SK-N-MC (cell line): Measurements from ENCODE around the gene TMEM184C.

ENCODE experiments used
- DNase-seq: peaks from one replicate; pipeline ENCODE4 v3.0.0-alpha.2; 2011; ENCODE audit warnings: low read depth, low spot score
- H3K27ac ChIP-seq: fragments of 200-600 bp; sonication (generic); 2 replicates; pipeline ENCODE4 v1.5.1; 2016; ENCODE audit warnings: mixed run types
- H3K36me3 ChIP-seq: fragments of 200-600 bp; sonication (generic); 2 replicates; pipeline ENCODE4 v1.6.1; 2017; ENCODE audit warnings: antibody characterized with exemption, low read length, mixed read lengths; ENCODE audit not compliant: insufficient read depth
- H3K4me3 ChIP-seq: fragments of 200-600 bp; sonication (generic); 2 replicates; pipeline ENCODE4 v1.5.1; 2016
- H3K9ac ChIP-seq: fragments of 200-600 bp; sonication (generic); 2 replicates; pipeline ENCODE4 v1.8.0; 2017; ENCODE audit warnings: mixed run types, mixed read lengths; ENCODE audit not compliant: insufficient read length
- H3K9me3 ChIP-seq: fragments of 200-600 bp; sonication (generic); 2 replicates; pipeline ENCODE4 v1.6.1; 2017; ENCODE audit warnings: low read depth, mild to moderate bottlenecking, antibody characterized with exemption, low read length, moderate library complexity, mixed read lengths
- EZH2 ChIP-seq: fragments of 200-600 bp; sonication (generic); IDR thresholded peaks from one replicate; pipeline ENCODE4 v1.6.1; 2017; ENCODE audit warnings: antibody characterized with exemption
- FOXP2 ChIP-seq: optimal IDR thresholded peaks from 2 replicates; pipeline ENCODE3; 2011; ENCODE audit warnings: mild to moderate bottlenecking, moderate library complexity; ENCODE audit not compliant: insufficient read depth; ENCODE audit errors: extremely low read length, control extremely low read depth
- POLR2AphosphoS5 ChIP-seq: IDR thresholded peaks from 2 replicates; pipeline ENCODE4 v1.6.1; 2012; ENCODE audit warnings: mild to moderate bottlenecking, low read depth, low read length, borderline replicate concordance

TMEM184C gene

DNA sequence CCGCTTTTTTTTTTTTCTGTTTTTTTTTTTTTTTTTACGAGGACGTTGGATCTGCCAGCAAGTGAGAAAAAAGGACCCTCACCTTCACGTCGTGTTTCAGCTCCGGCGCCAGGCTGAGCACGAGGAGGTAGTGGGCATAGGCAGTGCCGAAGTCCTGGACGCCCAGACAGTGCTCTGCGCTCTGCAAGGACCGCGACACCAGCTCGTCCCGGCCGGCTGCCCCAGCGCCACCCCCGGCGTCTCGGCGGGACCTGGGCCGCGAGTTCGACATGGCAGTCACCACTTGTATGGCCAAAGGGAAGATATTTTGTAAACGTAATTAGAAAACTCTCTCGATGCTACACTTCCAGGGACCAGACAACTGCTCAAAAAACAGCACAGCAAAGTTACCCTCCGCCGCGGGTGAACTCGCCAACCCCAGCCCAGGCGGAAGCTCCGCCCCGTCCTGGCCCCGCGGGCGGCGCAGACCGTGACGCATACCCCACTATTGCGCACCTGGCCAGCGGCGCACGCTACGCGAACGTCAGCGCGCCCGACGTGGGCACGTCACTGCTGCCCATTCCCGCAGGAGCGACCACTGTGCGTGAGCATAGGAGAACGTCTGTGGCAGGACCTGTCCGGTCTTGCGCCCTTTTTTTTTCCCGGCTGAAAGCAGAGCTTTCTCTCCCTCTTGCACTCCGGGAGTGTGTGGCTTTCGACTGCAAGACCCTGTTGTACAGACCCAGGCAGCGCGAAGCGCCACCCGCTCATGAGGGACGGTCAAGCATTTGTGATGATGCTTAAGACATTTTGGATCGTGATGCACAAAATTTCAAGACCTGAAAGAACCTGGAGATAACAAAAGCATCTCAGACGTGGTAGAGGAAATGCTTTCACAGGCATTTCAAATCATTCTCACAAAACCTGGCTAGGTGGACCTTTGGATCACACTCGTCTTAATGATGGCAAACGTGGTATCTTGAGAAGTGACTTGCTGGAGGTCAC lies 66.8 kb downstream of the TMEM184C start, which contains the start of gene PRMT9:
PRMT9 (minus strand) TSS at position 447 of the 984 bp plus-strand sequence; CDS start at position 271, 176 bp downstream.
- Histone ChIP-seq H3K9ac (peak within 1 kb of the TSS; percentile 92), H3K9me3 (no peaks in the 10 kb centered on the region), H3K4me3 (peak within 1 kb of the TSS; percentile 91), H3K27ac (peak within 1 kb of the TSS; percentile 63; the same call in 1 of the 2 replicates), H3K36me3 (peaks cover 13% of the 10 kb centered on the region; the same call in 1 of the 2 replicates)
- TF ChIP-seq FOXP2, result no peak
- TF ChIP-seq POLR2AphosphoS5, result peak; percentile 99
- no peak for TF ChIP-seq EZH2
- no peak for DNase-seq

DNA sequence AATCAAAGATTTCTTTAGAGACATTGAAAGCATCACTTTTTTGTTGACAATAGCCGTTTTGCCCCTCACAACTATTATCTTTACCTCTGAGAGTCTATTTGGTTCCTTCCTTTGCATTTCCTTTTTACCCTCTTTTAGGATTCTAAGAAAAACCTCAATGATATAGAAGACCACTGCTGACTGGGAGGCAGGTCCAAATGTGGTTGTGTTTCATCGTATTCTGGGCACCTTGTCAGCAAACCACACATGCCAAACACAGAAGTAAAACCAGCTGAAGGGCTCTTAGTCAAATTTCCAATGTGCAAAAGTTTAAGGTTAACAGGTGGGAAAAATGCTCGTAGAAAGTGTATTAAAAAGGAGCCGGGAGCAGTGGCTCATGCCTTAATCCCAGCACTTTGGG lies 71.9 kb downstream of the TMEM184C start:
- TF ChIP-seq EZH2 (no peak), FOXP2 (no peak), POLR2AphosphoS5 (no peak)
- H3K9me3 ChIP-seq, result no peaks in the 10 kb centered on the region
- H3K36me3 ChIP-seq, result no peaks in the 10 kb centered on the region
- DNase-seq, result no peak
- no peak overlapping the region for H3K9ac ChIP-seq
- no peak overlapping the region for H3K27ac ChIP-seq
- no peak overlapping the region for H3K4me3 ChIP-seq

DNA sequence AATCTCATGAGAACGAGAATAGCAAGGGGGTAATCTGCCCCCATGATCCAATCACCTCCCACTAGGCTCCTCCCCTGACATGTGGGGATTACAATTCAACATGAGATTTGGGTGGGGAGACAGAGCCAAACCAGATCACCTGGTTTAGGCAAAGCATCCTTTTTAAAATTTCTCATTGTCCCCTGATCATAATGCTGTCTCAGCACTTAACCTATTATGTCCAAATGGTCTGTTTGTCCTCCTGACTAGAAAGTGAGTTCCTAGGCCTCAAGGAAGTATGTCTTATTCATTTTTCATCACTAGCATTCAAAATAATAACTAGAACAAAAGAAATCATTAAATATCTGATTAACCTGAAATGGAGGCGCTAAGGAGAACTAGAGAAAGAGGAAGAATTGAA lies 74.6 kb downstream of the TMEM184C start:
- no peak overlapping the region for H3K4me3 ChIP-seq
- no peak overlapping the region for H3K9ac ChIP-seq
- H3K27ac ChIP-seq, result no peak overlapping the region
- TF ChIP-seq POLR2AphosphoS5, result no peak
- TF ChIP-seq FOXP2, result no peak
- TF ChIP-seq EZH2, result no peak
- H3K36me3 ChIP-seq, result no peaks in the 10 kb centered on the region
- DNase-seq, result no peak
- no peaks in the 10 kb centered on the region for H3K9me3 ChIP-seq

DNA sequence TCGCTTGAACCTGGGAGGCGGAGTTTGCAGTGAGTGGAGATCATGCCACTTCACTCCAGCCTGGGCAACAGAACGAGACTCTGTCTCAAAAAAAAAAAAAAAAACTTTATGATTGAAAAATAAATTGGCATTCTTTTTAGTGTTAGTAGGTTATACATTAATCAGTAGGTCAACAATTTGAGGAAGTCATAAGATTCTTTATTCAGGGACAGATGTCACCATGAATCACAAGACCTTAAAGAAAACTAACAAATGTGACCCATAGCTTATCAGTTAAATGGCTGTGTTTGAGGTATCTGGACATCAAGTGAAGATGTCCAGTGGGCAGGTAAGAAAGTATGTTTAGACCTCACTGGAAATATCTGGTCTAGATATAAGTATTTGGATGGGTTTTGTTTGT lies 76.0 kb downstream of the TMEM184C start:
- Histone ChIP-seq H3K27ac (no peak overlapping the region), H3K9ac (no peak overlapping the region), H3K4me3 (no peak overlapping the region), H3K36me3 (no peaks in the 10 kb centered on the region), H3K9me3 (no peaks in the 10 kb centered on the region)
- no peak for DNase-seq
- TF ChIP-seq POLR2AphosphoS5, result no peak

DNA sequence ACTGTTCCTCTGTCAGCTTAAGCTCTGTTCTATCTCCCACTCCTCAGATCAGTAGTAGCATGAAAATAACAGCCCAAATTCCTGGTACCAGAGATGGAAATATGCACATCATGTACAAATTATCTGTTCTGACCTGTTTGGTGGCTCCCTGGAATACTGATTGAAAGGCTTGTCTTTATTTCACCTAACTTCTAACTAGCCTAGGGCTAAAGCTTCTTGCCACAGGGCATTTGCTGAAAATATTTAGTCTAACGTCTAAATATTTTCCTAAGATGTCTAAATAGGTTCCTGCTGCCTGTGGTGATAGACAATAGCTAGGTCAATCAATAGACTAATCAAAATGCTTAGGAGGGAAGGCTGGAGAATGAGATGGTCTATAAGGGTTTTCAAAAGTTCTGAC lies 79.7 kb downstream of the TMEM184C start:
- Histone ChIP-seq H3K36me3 (no peaks in the 10 kb centered on the region), H3K4me3 (no peak overlapping the region), H3K27ac (no peak overlapping the region), H3K9ac (no peak overlapping the region), H3K9me3 (no peaks in the 10 kb centered on the region)
- DNase-seq, result no peak
- TF ChIP-seq EZH2, result no peak
- no peak for TF ChIP-seq POLR2AphosphoS5
- no peak for TF ChIP-seq FOXP2

GRCh38 chr4:147704846-147705245 lies 87.6 kb downstream of the TMEM184C start:
- no peak for DNase-seq
- no peak overlapping the region for H3K4me3 ChIP-seq
- H3K9ac ChIP-seq, result no peak overlapping the region
- TF ChIP-seq FOXP2 (no peak), EZH2 (no peak), POLR2AphosphoS5 (no peak)
- H3K36me3 ChIP-seq, result no peaks in the 10 kb centered on the region
- no peaks in the 10 kb centered on the region for H3K9me3 ChIP-seq
- H3K27ac ChIP-seq, result no peak overlapping the region

- Histone ChIP-seq H3K9me3 (no peaks in the 10 kb centered on the region), H3K9ac (no peak overlapping the region), H3K27ac (no peak overlapping the region), H3K4me3 (no peak overlapping the region), H3K36me3 (no peaks in the 10 kb centered on the region)
- TF ChIP-seq POLR2AphosphoS5, result no peak
- TF ChIP-seq FOXP2, result no peak
- no peak for TF ChIP-seq EZH2
- DNase-seq, result no peak
Observed at GRCh38 chr4:147707892-147708672, 90.9 kb downstream of the TMEM184C start.

- TF ChIP-seq FOXP2 (no peak), EZH2 (no peak), POLR2AphosphoS5 (no peak)
- no peak for DNase-seq
Observed at GRCh38 chr4:147709999-147710398, 92.8 kb downstream of the TMEM184C start.

More at GRCh38 chr4:147709999-147710398, 92.8 kb downstream of the TMEM184C start:
- Histone ChIP-seq H3K9ac (no peak overlapping the region), H3K36me3 (no peaks in the 10 kb centered on the region), H3K27ac (no peak overlapping the region), H3K9me3 (no peaks in the 10 kb centered on the region), H3K4me3 (no peak overlapping the region)
